ENCODE measurements around the gene KIF3C. TPM values are rescaled to one million over a fixed set of nuclear protein-coding genes. Genes with fewer than 3 reads are reported as not detected.

Gene KIF3C
- total RNA-seq, 1 experiment from 2014 or later = 12.8 TPM

DNA sequence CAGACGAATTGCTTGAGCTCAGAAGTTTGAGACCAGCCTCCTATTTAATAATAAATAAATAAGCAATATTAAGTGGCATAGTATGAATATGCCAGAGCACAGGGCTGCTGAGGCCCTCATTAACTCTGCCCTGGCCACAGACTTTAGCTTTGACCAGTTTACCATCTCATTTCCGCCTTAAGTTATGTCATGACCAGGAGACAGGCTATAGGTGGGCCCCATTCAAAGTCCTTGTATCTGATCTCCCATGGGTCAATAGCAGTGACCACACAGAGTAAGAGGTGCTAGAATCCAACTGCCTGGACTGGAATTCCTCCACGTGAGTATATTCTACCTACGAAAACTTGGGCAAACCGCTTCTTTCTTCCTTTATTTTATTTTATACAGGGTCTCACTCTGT is 90.6 kb downstream of the KIF3C start:
- POLR2A ChIA-PET (ENCODE audit: unreplicated experiment) = no interaction called here

DNA sequence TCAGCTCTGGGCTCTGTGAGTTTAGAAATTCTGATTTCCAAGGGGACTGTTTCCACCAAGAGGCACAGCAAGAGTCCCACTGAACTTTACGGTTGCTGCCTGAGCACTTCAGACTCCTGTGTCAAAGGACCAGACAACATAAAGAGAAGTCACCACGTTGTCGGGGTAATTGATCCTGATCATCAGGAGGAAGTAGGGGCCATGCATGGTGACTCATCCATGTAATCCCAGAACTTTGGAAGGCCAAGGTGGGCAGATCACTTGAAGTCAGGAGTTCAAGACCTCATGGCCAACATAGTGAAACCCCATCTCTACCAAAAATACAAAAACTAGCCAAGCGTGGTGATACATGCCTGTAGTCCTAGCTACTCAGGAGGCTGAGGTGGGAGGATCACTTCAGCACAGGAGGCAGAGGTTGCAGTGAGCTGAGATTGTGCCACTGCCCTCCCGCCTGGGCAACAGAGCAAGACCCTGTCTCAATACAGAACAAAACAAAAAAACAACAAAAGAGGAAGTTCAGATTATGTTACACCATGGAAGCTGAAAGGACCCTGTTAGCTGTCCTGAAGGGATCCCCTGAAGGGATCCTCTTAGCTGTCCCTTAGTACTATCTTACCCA is 94.6 kb downstream of the KIF3C start:
- H3F3A ChIP-seq (ENCODE audit: low read length, unreplicated experiment) = no peaks in the 10 kb centered on the region
- H3K27me3 ChIP-seq (ENCODE audit: low read length) = no peaks in the 10 kb centered on the region
- H3K79me2 ChIP-seq (ENCODE audit: low read length) = no peaks in the 10 kb centered on the region
- no peak for ATAC-seq
- peaks cover 7% of the 10 kb centered on the region for H3K4me1 ChIP-seq (ENCODE audit: insufficient read depth, low read length)
- H3K9ac ChIP-seq (ENCODE audit: low read length) = no peak overlapping the region
- H4K20me1 ChIP-seq (ENCODE audit: low read length) = no peaks in the 10 kb centered on the region
- POLR2A ChIA-PET (ENCODE audit: unreplicated experiment) = no interaction called here
- TF ChIP-seq EZH2phosphoT487 (IDR thresholded peaks at IDR 0.05; ENCODE audit: borderline replicate concordance, low read length) (no peak), EZH2 (IDR thresholded peaks at IDR 0.05; ENCODE audit: low read length, unreplicated experiment) (no peak)
- TF ChIP-seq, protein P1, sequence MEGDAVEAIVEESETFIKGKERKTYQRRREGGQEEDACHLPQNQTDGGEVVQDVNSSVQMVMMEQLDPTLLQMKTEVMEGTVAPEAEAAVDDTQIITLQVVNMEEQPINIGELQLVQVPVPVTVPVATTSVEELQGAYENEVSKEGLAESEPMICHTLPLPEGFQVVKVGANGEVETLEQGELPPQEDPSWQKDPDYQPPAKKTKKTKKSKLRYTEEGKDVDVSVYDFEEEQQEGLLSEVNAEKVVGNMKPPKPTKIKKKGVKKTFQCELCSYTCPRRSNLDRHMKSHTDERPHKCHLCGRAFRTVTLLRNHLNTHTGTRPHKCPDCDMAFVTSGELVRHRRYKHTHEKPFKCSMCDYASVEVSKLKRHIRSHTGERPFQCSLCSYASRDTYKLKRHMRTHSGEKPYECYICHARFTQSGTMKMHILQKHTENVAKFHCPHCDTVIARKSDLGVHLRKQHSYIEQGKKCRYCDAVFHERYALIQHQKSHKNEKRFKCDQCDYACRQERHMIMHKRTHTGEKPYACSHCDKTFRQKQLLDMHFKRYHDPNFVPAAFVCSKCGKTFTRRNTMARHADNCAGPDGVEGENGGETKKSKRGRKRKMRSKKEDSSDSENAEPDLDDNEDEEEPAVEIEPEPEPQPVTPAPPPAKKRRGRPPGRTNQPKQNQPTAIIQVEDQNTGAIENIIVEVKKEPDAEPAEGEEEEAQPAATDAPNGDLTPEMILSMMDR (conservative IDR thresholded peaks at IDR 0.05; ENCODE audit: low read depth, low read length) = no peak
- no peaks in the 10 kb centered on the region for H3K36me3 ChIP-seq (ENCODE audit: low read depth, low read length)
- CTCF ChIA-PET = interaction anchor here (0.7 kb wide), 1 partner anchor 559 kb away, joined by 3 read pairs; no protein-coding TSS in a partner anchor
- no peak overlapping the region for H3K4me2 ChIP-seq (ENCODE audit: low read length)
- no peak overlapping the region for H2AFZ ChIP-seq (ENCODE audit: low read length)
- intact Hi-C loops (cut with micrococcal nuclease) = no loop called here
- no peaks in the 10 kb centered on the region for H3K9me2 ChIP-seq (replicated peaks; ENCODE audit: low read length)
- no TSS peak for BruUV-seq (replicated peaks)
- no peak overlapping the region for H3K4me3 ChIP-seq (ENCODE audit: low read length)
- H3K9me3 ChIP-seq (ENCODE audit: low read length) = no peaks in the 10 kb centered on the region
- no peak for DNase-seq
- H3K27ac ChIP-seq (ENCODE audit: low read length) = no peak overlapping the region

More for the DNA sequence above, 90.6 kb downstream of the KIF3C start:
- H3K9ac ChIP-seq (ENCODE audit: low read length) = no peak overlapping the region
- no peaks in the 10 kb centered on the region for H3K9me3 ChIP-seq (ENCODE audit: low read length)
- H3K4me2 ChIP-seq (ENCODE audit: low read length) = no peak overlapping the region
- H3K36me3 ChIP-seq (ENCODE audit: low read depth, low read length) = no peaks in the 10 kb centered on the region
- H4K20me1 ChIP-seq (ENCODE audit: low read length) = no peaks in the 10 kb centered on the region
- H3K79me2 ChIP-seq (ENCODE audit: low read length) = no peaks in the 10 kb centered on the region
- intact Hi-C loops (cut with micrococcal nuclease) = no loop called here
- no peaks in the 10 kb centered on the region for H3K9me2 ChIP-seq (replicated peaks; ENCODE audit: low read length)
- ATAC-seq (no peak), DNase-seq (no peak)
- H3K4me3 ChIP-seq (ENCODE audit: low read length) = no peak overlapping the region
- BruUV-seq (replicated peaks) = no TSS peak
- TF ChIP-seq EZH2phosphoT487 (IDR thresholded peaks at IDR 0.05; ENCODE audit: borderline replicate concordance, low read length) (no peak), EZH2 (IDR thresholded peaks at IDR 0.05; ENCODE audit: low read length, unreplicated experiment) (no peak)
- TF ChIP-seq, protein P1 (conservative IDR thresholded peaks at IDR 0.05; ENCODE audit: low read depth, low read length) = no peak
- no peaks in the 10 kb centered on the region for H3K27me3 ChIP-seq (ENCODE audit: low read length)
- H2AFZ ChIP-seq (ENCODE audit: low read length) = no peak overlapping the region
- no peaks in the 10 kb centered on the region for H3F3A ChIP-seq (ENCODE audit: low read length, unreplicated experiment)
- H3K27ac ChIP-seq (ENCODE audit: low read length) = no peak overlapping the region
- CTCF ChIA-PET = no interaction called here
- no peaks in the 10 kb centered on the region for H3K4me1 ChIP-seq (ENCODE audit: insufficient read depth, low read length)

DNA sequence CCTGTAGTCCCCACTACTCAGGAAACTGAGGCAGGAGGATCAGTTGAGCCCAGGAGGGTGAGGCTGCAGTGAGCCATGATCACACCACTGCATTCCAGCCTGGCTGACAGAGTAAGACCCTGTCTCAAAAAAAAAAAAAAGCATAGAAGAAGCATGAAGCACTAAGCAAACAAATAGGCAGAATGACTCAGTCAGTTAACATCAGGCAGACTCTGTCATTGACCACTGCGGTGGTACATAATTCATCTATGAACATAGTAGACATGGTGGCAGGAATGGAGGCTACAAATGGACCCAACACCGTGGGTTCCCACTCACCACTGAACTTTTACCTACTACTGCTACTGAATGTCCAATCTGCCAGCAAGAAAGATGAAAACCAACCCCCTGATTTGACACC is 96.4 kb downstream of the KIF3C start:
- Histone ChIP-seq H4K20me1 (ENCODE audit: low read length) (no peaks in the 10 kb centered on the region), H3K4me2 (ENCODE audit: low read length) (no peak overlapping the region), H3K79me2 (ENCODE audit: low read length) (no peaks in the 10 kb centered on the region), H3K27me3 (ENCODE audit: low read length) (no peaks in the 10 kb centered on the region), H3K9me2 (replicated peaks; ENCODE audit: low read length) (no peaks in the 10 kb centered on the region), H3K9ac (ENCODE audit: low read length) (no peak overlapping the region), H3K9me3 (ENCODE audit: low read length) (no peaks in the 10 kb centered on the region), H3F3A (ENCODE audit: low read length, unreplicated experiment) (no peaks in the 10 kb centered on the region), H3K27ac (ENCODE audit: low read length) (no peak overlapping the region), H3K4me1 (ENCODE audit: insufficient read depth, low read length) (peaks cover 7% of the 10 kb centered on the region), H2AFZ (ENCODE audit: low read length) (no peak overlapping the region), H3K36me3 (ENCODE audit: low read depth, low read length) (no peaks in the 10 kb centered on the region), H3K4me3 (ENCODE audit: low read length) (no peak overlapping the region)
- ATAC-seq (peak; percentile 98), DNase-seq (peak; percentile 89)
- ChIA-PET POLR2A (ENCODE audit: unreplicated experiment) (no interaction called here), CTCF (no interaction called here)
- intact Hi-C loops (cut with micrococcal nuclease) = no loop called here
- BruUV-seq (replicated peaks) = no TSS peak
- TF ChIP-seq EZH2 (IDR thresholded peaks at IDR 0.05; ENCODE audit: low read length, unreplicated experiment) = no peak
- TF ChIP-seq, protein P1 (conservative IDR thresholded peaks at IDR 0.05; ENCODE audit: low read depth, low read length) = no peak
- no peak for TF ChIP-seq EZH2phosphoT487 (IDR thresholded peaks at IDR 0.05; ENCODE audit: borderline replicate concordance, low read length)

All from PC-3 (cell line).